HG03025 (cell line): Measurements from ENCODE around the gene CYP1A1.
"Not testable (repeated sequence)": the region's sequence is repeated elsewhere in the genome, so short reads cannot be mapped to it uniquely, and the experiment has no call there.

ENCODE experiments used
- ATAC-seq: cut with Tn5 transposase; IDR thresholded peaks from one replicate; pipeline ENCODE4 v1.9.1; 2021; ENCODE audit warnings: mild to moderate bottlenecking, moderate library complexity; ENCODE audit not compliant: unreplicated experiment, low FRiP score

The CYP1A1 gene

DNA sequence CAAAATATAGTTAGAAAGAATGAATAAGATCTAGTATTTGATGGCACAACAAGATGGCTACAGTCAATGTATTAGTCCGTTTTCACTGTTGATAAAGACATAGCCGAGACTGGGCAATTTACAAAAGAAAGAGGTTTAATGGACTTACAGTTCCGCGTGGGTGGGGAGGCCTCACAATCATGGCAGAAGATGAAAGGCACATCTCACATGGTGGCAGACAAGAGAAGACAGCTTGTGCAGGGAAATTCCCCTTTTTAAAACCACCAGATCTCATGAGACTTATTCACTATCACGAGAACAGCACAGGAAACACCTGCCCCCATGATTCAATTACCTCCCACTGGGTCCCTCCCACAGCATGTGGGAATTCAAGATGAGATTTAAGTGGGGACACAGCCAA, 12.9 kb upstream of the CYP1A1 start:
- not testable (repeated sequence) for ATAC-seq

DNA sequence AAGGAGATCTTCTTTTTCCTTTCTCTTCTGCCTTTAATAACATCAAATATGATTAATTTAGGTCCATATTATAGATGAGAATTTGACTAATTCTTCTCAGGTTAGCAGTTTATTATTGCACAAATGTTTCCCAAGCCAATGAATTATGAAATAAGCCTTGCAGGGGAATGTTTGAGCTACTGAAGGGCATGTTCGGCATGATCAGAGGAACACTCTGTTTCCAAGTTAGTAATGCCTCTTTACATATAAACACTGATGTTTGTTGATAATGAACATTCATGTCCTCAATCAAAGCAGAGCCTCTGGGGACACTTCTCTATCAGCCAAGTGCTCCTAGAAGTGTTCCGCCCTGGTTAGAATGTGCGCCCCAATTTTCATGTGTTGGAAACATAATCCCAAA, 10.0 kb upstream of the CYP1A1 start:
- ATAC-seq: no peak

GRCh38 chr15:74733269-74733668, 7.9 kb upstream of the CYP1A1 start:
- no peak for ATAC-seq

DNA sequence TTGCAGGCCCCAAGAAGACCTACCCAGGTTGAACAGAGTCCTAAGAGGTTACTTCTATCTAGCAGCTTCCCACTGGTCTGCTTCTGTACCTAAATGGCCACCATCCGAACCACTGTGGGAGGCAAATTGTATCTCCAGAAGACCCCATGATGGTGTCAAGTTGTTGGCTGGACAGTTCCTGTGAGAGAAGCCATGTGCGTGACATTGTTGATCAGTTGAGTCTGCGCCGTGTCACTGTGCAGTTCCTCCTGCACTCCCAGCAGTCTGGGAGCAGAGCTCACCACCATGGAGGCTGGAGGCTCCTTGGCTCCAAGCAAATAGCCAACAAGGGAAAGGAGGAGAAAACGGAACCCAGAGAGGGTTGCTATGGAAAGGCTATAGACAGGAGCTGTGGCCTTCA, 7.5 kb upstream of the CYP1A1 start:
- ATAC-seq: no peak

GRCh38 chr15:74730619-74731316, 5.4 kb upstream of the CYP1A1 start:
- ATAC-seq: no peak

GRCh38 chr15:74729372-74729771, 4.0 kb upstream of the CYP1A1 start:
- ATAC-seq: not testable (repeated sequence)

GRCh38 chr15:74728699-74729098, 3.4 kb upstream of the CYP1A1 start:
- not testable (repeated sequence) for ATAC-seq

DNA sequence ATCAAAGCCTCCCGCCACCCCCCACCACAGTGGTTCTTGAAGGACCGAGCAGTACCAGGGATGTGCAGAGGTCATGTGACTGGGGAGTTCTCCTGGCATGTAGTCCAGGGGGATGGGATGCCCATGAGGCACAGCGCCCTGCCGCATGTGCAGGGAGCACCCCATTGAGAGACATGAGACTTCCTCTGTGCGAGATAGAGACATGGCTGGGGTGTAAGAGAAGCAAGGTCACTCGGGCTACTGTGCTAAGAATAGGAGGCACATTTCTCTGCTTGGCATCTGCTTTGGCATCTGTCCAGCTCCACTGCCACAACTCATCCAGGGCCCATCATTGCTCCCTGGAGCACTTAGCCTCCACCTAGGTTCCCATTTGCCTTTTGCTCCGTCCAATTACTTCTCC, 2.4 kb upstream of the CYP1A1 start:
- ATAC-seq: no peak

GRCh38 chr15:74726774-74727164, 1.4 kb upstream of the CYP1A1 start:
- ATAC-seq: no peak

GRCh38 chr15:74725845-74726773, 781 bp upstream of the CYP1A1 start:
- ATAC-seq: no peak

DNA sequence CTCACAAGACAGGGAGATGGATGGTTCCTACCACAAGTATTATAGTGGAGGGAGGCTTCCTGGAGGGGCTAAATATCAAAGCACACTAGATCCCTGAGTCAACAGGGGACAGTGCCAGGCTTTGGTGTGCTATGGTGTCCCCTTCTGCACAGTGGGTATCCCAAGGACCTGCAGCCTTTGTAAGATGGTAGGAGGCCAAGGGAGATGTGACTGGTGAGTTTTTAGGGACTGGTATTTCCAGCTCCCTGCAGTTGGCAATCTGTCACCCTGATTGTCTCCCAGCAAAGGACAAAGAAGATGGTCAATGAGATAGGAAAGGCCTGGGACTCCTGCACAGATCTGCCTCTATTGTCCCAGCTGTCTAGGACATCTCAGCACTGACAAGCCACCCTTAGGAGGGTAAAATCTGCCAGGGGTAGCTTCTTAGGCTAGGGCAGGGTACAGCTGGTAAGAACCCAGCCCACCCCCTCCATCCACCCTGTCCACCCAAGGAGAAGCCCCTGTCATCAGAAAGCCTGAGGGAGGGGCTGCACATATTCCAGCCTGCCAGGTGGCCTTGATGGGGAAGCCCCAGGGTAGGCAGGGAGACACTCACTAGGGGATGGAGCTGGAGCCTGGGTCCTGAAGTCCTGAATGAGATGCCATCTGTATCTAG, 631 bp downstream of the CYP1A1 start:
- ATAC-seq: no peak

DNA sequence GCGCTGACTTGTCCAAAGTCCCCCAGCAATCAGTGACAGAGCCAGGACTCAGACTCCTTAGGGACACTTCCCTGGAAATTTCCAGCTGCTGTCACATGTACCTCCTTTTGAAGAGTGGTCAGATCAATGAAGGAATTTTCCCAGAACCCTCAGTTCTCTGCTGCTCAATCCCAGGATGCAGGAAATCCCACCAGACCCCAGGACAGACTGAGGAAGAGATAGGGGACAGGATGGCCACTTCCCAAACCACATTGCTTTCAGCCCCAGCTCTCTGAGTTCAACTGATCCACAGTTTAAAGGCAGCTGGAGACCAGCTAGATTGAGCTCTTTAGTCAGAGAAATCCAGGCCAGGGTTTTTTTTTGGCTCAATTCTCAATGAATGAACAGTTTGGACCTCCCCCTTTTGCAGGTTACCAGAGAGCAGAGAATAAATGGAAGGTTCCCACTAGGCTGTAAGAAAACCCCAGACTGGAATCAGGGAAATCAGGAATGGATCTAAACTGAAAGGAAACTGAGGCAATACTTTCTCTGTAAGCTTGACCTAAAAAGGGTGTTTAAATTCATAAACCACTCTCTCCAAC, 1.5 kb downstream of the CYP1A1 start:
- no peak for ATAC-seq

DNA sequence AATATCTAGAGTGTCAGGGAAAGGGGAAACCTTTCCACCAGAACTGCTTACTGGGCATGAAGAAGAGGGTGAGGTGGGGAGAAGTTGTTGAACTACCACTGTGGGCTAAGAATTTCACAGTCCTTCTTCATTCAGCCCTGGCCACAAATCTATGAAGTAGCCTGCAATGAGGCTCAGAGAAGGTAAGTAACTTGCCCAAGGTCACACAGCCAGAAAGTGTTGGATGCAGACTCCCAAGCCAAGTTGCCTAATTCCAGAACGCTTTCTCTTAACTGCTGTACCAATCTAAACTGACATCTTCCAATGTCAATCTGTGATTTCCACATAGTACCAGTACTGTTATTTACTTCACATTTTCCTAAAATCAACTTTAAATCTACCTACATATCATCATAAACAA, 2.1 kb downstream of the CYP1A1 start:
- no peak for ATAC-seq

DNA sequence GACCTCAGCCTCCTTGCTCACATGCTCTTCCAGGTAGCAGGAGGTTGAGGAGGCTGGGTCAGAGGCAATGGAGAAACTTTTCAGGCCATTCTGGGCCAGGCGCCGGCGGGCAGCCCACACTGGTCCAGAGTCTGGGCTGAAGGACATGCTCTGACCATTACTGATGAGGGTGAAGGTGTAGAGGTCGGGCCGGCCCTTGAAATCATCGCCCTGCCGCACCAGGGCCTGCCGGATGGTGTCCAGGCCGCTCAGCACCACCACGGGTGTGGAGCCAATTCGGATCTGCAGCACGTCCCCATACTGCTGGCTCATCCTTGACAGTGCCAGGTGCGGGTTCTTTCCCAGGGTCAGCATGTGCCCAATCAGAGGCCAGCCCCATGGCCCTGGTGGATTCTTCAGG, 2.7 kb downstream of the CYP1A1 start:
- ATAC-seq: no peak

GRCh38 chr15:74716651-74717050, 8.7 kb downstream of the CYP1A1 start:
- no peak for ATAC-seq

DNA sequence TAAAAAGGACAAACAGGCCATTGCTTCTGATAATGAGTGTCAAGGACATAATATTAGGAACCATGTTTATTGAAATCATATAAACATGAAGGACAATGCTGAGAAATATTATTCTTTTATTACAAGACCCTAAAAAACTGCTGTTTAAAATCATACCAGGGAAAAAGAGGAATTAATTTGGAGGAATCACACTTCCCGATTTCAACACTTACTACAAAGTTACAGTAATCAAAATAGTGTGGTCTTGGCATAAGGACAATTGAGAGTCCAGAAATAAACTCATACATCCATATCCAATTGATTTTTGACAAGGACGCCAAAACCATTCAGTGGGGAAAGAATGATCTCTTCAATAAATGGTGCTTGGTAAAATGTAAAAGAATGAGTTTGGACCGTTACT, 13.0 kb downstream of the CYP1A1 start:
- no peak for ATAC-seq

DNA sequence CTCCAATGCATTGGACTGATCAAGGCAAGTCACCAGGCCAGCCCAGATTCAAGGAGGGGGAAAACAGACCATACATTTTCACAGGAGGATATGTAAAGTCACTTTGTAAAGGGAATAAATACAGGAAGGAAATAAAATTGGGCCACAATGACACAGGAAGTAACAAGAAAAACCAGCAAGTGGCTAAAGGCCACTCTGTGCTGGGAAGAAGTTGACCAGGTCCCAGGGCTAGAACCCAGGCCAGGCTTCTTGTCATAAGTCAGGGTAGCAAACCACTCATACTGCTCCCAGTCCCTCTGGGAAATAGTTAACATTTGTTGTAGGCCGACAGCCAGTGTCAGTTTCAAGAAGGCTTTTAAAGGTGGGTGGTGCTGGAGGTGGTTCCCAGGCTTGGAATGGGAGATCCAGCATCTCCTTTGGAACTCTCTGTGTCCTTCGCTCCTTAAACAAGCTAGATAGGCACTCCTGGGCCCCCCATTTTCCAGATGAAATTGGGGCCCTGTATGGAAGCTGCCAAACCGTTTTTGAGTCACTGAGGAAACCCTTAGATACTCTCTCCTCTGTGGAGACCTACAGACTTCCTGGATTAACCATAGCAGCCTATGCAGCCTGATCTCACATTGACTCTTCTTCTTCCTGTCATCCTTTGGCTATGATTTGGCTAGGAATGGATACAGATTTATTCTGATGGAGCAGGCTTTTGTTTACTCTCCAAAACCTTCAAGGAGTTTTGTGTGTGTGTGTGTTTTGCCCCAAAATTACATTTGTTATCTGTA, 14.8 kb downstream of the CYP1A1 start:
- ATAC-seq: no peak

GRCh38 chr15:74709892-74710291, 15.4 kb downstream of the CYP1A1 start:
- ATAC-seq: no peak

- ATAC-seq: no peak
Observed at GRCh38 chr15:74709011-74709410, 16.3 kb downstream of the CYP1A1 start.

- ATAC-seq: no peak
Observed at GRCh38 chr15:74696808-74697207, 28.5 kb downstream of the CYP1A1 start.
